ENCODE results near the gene ZNF837.
"Not testable (repeated sequence)": the region's sequence is repeated elsewhere in the genome, so short reads cannot be mapped to it uniquely, and the experiment has no call there.

ZNF837 gene

GRCh38 chr19:58386576-58387337, 5.9 kb upstream of the ZNF837 start, which contains the start of gene RPS5:
Gene RPS5, plus strand, starts transcription at chr19:58387269. Its CDS starts 869 bp downstream, at chr19:58388138.
- Mint-ChIP-seq H3K9me3 (no peaks in the 10 kb centered on the region), H3K27me3 (ENCODE audit: low read depth) (no peaks in the 10 kb centered on the region), H3K4me1 (ENCODE audit: low read depth) (peaks cover 36% of the 10 kb centered on the region)

GRCh38 chr19:58385891-58386575, 5.2 kb upstream of the ZNF837 start:
- H3K27me3 Mint-ChIP-seq (ENCODE audit: low read depth): no peaks in the 10 kb centered on the region
- peak overlapping the region; percentile 97 for H3K4me3 Mint-ChIP-seq
- peaks cover 35% of the 10 kb centered on the region for H3K4me1 Mint-ChIP-seq (ENCODE audit: low read depth)
- H3K27ac Mint-ChIP-seq: peak overlapping the region; percentile 94
- no peaks in the 10 kb centered on the region for H3K9me3 Mint-ChIP-seq
- H3K36me3 Mint-ChIP-seq (ENCODE audit: low read depth): peaks cover 25% of the 10 kb centered on the region

More at GRCh38 chr19:58386576-58387337, 5.9 kb upstream of the ZNF837 start, which contains the start of gene RPS5:
- H3K36me3 Mint-ChIP-seq (ENCODE audit: low read depth): peaks cover 25% of the 10 kb centered on the region
- H3K27ac Mint-ChIP-seq: peak within 1 kb of the TSS; percentile 94
- H3K4me3 Mint-ChIP-seq: peak within 1 kb of the TSS; percentile 97

GRCh38 chr19:58385313-58385890, 4.6 kb upstream of the ZNF837 start:
- no peaks in the 10 kb centered on the region for H3K27me3 Mint-ChIP-seq (ENCODE audit: low read depth)

GRCh38 chr19:58382997-58383603, 2.3 kb upstream of the ZNF837 start:
- peaks cover 9% of the 10 kb centered on the region for H3K36me3 Mint-ChIP-seq (ENCODE audit: low read depth)

More at GRCh38 chr19:58385313-58385890, 4.6 kb upstream of the ZNF837 start:
- H3K4me3 Mint-ChIP-seq: peak overlapping the region; percentile 97
- peaks cover 30% of the 10 kb centered on the region for H3K4me1 Mint-ChIP-seq (ENCODE audit: low read depth)
- H3K27ac Mint-ChIP-seq: peak overlapping the region; percentile 94
- H3K36me3 Mint-ChIP-seq (ENCODE audit: low read depth): peaks cover 20% of the 10 kb centered on the region
- H3K9me3 Mint-ChIP-seq: no peaks in the 10 kb centered on the region

GRCh38 chr19:58381460-58382212, 806 bp upstream of the ZNF837 start:
- Mint-ChIP-seq H3K4me3 (peak overlapping the region; percentile 88), H3K4me1 (ENCODE audit: low read depth) (peaks cover 21% of the 10 kb centered on the region), H3K9me3 (no peaks in the 10 kb centered on the region), H3K36me3 (ENCODE audit: low read depth) (no peaks in the 10 kb centered on the region), H3K27me3 (ENCODE audit: low read depth) (no peaks in the 10 kb centered on the region), H3K27ac (peak overlapping the region; percentile 89)

More at GRCh38 chr19:58382997-58383603, 2.3 kb upstream of the ZNF837 start:
- Mint-ChIP-seq H3K9me3 (no peaks in the 10 kb centered on the region), H3K4me1 (ENCODE audit: low read depth) (peaks cover 29% of the 10 kb centered on the region), H3K27me3 (ENCODE audit: low read depth) (no peaks in the 10 kb centered on the region), H3K4me3 (no peak overlapping the region), H3K27ac (no peak overlapping the region)

- Mint-ChIP-seq H3K4me3 (peak overlapping the region; percentile 93), H3K9me3 (no peaks in the 10 kb centered on the region), H3K4me1 (ENCODE audit: low read depth) (peaks cover 14% of the 10 kb centered on the region), H3K27me3 (ENCODE audit: low read depth) (no peaks in the 10 kb centered on the region), H3K27ac (peak overlapping the region; percentile 92), H3K36me3 (ENCODE audit: low read depth) (no peaks in the 10 kb centered on the region)
Observed at GRCh38 chr19:58380037-58380661, 681 bp downstream of the ZNF837 start.

- Mint-ChIP-seq H3K27me3 (ENCODE audit: low read depth) (no peaks in the 10 kb centered on the region), H3K4me3 (peak overlapping the region; percentile 93), H3K9me3 (no peaks in the 10 kb centered on the region), H3K4me1 (ENCODE audit: low read depth) (peaks cover 14% of the 10 kb centered on the region), H3K36me3 (ENCODE audit: low read depth) (no peaks in the 10 kb centered on the region), H3K27ac (peak overlapping the region; percentile 92)
Observed at GRCh38 chr19:58379246-58379645, 1.6 kb downstream of the ZNF837 start.

- H3K27ac Mint-ChIP-seq, H3K4me3 Mint-ChIP-seq: not testable (repeated sequence)
Observed at GRCh38 chr19:58376724-58377123, 4.1 kb downstream of the ZNF837 start.

GRCh38 chr19:58374200-58374599, 6.6 kb downstream of the ZNF837 start:
- Mint-ChIP-seq H3K4me3 (no peak overlapping the region), H3K9me3 (no peaks in the 10 kb centered on the region), H3K4me1 (ENCODE audit: low read depth) (no peaks in the 10 kb centered on the region), H3K36me3 (ENCODE audit: low read depth) (no peaks in the 10 kb centered on the region), H3K27me3 (ENCODE audit: low read depth) (no peaks in the 10 kb centered on the region), H3K27ac (no peak overlapping the region)

More at GRCh38 chr19:58376724-58377123, 4.1 kb downstream of the ZNF837 start:
- H3K27me3 Mint-ChIP-seq (ENCODE audit: low read depth); H3K9me3 Mint-ChIP-seq; H3K36me3 Mint-ChIP-seq (ENCODE audit: low read depth); H3K4me1 Mint-ChIP-seq (ENCODE audit: low read depth): not testable (repeated sequence)

GRCh38 chr19:58372311-58373133, 8.3 kb downstream of the ZNF837 start:
- no peaks in the 10 kb centered on the region for H3K4me1 Mint-ChIP-seq (ENCODE audit: low read depth)

GRCh38 chr19:58368561-58369360, 12.1 kb downstream of the ZNF837 start:
- H3K9me3 Mint-ChIP-seq: no peaks in the 10 kb centered on the region
- no peak overlapping the region for H3K27ac Mint-ChIP-seq
- H3K4me3 Mint-ChIP-seq: no peak overlapping the region
- H3K4me1 Mint-ChIP-seq (ENCODE audit: low read depth): no peaks in the 10 kb centered on the region
- no peaks in the 10 kb centered on the region for H3K36me3 Mint-ChIP-seq (ENCODE audit: low read depth)
- no peaks in the 10 kb centered on the region for H3K27me3 Mint-ChIP-seq (ENCODE audit: low read depth)

More at GRCh38 chr19:58372311-58373133, 8.3 kb downstream of the ZNF837 start:
- H3K4me3 Mint-ChIP-seq: no peak overlapping the region
- H3K27me3 Mint-ChIP-seq (ENCODE audit: low read depth): no peaks in the 10 kb centered on the region
- H3K27ac Mint-ChIP-seq: no peak overlapping the region
- no peaks in the 10 kb centered on the region for H3K36me3 Mint-ChIP-seq (ENCODE audit: low read depth)
- H3K9me3 Mint-ChIP-seq: no peaks in the 10 kb centered on the region

- no peaks in the 10 kb centered on the region for H3K9me3 Mint-ChIP-seq
- H3K4me3 Mint-ChIP-seq: no peak overlapping the region
- H3K36me3 Mint-ChIP-seq (ENCODE audit: low read depth): no peaks in the 10 kb centered on the region
- H3K27me3 Mint-ChIP-seq (ENCODE audit: low read depth): no peaks in the 10 kb centered on the region
- H3K27ac Mint-ChIP-seq: no peak overlapping the region
- H3K4me1 Mint-ChIP-seq (ENCODE audit: low read depth): no peaks in the 10 kb centered on the region
Observed at GRCh38 chr19:58367698-58368454, 13.0 kb downstream of the ZNF837 start.

All from T-helper 1 cell treated with Interleukin-12 subunit alpha and Interleukin-12 subunit beta and Interleukin-4 antibody, amounts not matched to agents 30 μg/mL and 1 μg/mL, for 36 hours (primary cell).